HepG2 (cell line): ENCODE data around the gene THY1. TPM values are rescaled to one million over a fixed set of nuclear protein-coding genes. Genes with fewer than 3 reads are reported as not detected.

Source experiments
- ATAC-seq: fragments of 200-7000 bp; cut with Tn5 transposase; 3 replicates; pipeline ENCODE4 v1.9.1; 2020; ENCODE audit warnings: mild to moderate bottlenecking, moderate library complexity
- BruUV-seq: library from RNA; stranded (reverse); fragments of 400-500 nt; replicated peaks from 2 replicates; lab custom pipeline; 2021; lab: Mats Ljungman, UMichigan
- CTCF ChIA-PET: fragments of 300-600 bp; formaldehyde crosslinking; extraction: SDS; loops from one replicate; lab custom pipeline; 2021; ENCODE audit warnings: low total read pairs, inconsistent platforms, low intra/inter-chr PET ratio; lab: Yijun Ruan, JAX
- POLR2A ChIA-PET: fragments of 350-600 bp; sonication (Branson Sonifier 250); formaldehyde crosslinking; loops from one replicate; lab custom pipeline; 2020; ENCODE audit warnings: antibody characterized with exemption, inconsistent platforms; lab: Yijun Ruan, JAX
- DNase-seq: peaks from one replicate; pipeline ENCODE4 v3.0.0-alpha.2; 2015; ENCODE audit warnings: low spot score
- FAIRE-seq: peaks from 3 replicates; lab custom pipeline; 2011; peaks lifted over from hg19 to GRCh38; lab: Jason Lieb, UNC
- H2AFZ ChIP-seq: one replicate; pipeline ENCODE4 v1.6.1; 2011; ENCODE audit warnings: low read length, inconsistent platforms
- H3K27ac ChIP-seq: fragments of 300-600 bp; 3 replicates; pipeline ENCODE4 v1.8.0; 2011; ENCODE audit warnings: mixed run types, mild to moderate bottlenecking, mixed read lengths, low read length, inconsistent platforms; ENCODE audit not compliant: insufficient read depth; ENCODE audit errors: extremely low read length
- H3K27me3 ChIP-seq, 2 experiments: fragments of 200-600 bp in 1 of 2; 2 replicates in 1 of 2; 3 replicates in 1 of 2; pipeline versions ENCODE4 v1.6.0 to v1.8.0; 2011; ENCODE audit warnings: low read length in 2 of 2, mild to moderate bottlenecking in 2 of 2, moderate library complexity in 2 of 2, inconsistent platforms in 1 of 2; ENCODE audit not compliant: insufficient read depth in 2 of 2, control insufficient read depth in 1 of 2
- H3K36me3 ChIP-seq, 2 experiments: fragments of 200-600 bp in 1 of 2; replicated peaks in 1 of 2; 2 replicates in 1 of 2; 3 replicates in 1 of 2; pipeline versions ENCODE4 v1.5.1 to v1.8.0; 2011; ENCODE audit warnings: low read length in 2 of 2, inconsistent platforms in 1 of 2; ENCODE audit not compliant: insufficient read depth in 2 of 2, control insufficient read depth in 1 of 2
- H3K4me1 ChIP-seq: 2 replicates; pipeline ENCODE4 v1.5.1; 2012; ENCODE audit warnings: low read length, inconsistent platforms; ENCODE audit not compliant: insufficient read depth
- H3K4me2 ChIP-seq: 2 replicates; pipeline ENCODE4 v1.6.0; 2011; ENCODE audit warnings: low read depth, low read length, inconsistent platforms
- H3K4me3 ChIP-seq, 3 experiments: fragments of 200-600 bp in 1 of 3; sonication (generic), shearing (Covaris generic) in 1 of 3; replicated peaks in 1 of 3; 2 replicates each; pipeline ENCODE4 v1.5.1; 2011 to 2016; ENCODE audit warnings: low read length in 3 of 3, inconsistent platforms in 2 of 3, low read depth in 2 of 3, mild to moderate bottlenecking in 2 of 3, control low read depth in 1 of 3, mixed read lengths in 1 of 3; ENCODE audit not compliant: insufficient read depth in 1 of 3
- H3K79me2 ChIP-seq: one replicate; pipeline ENCODE4 v1.6.1; 2011; ENCODE audit warnings: low read length, inconsistent platforms; ENCODE audit not compliant: insufficient read depth
- H3K9ac ChIP-seq: 2 replicates; pipeline ENCODE4 v1.6.0; 2011; ENCODE audit warnings: mild to moderate bottlenecking, low read depth, low read length, inconsistent platforms; ENCODE audit not compliant: insufficient read depth
- H3K9me3 ChIP-seq: 2 replicates; pipeline ENCODE4 v1.5.1; 2012; ENCODE audit warnings: mild to moderate bottlenecking, low read length
- H4K20me1 ChIP-seq: 2 replicates; pipeline ENCODE4 v1.6.0; 2011; ENCODE audit warnings: inconsistent platforms, mild to moderate bottlenecking, low read length, moderate library complexity; ENCODE audit not compliant: insufficient read depth
- ADNP ChIP-seq: sonication (generic); formaldehyde crosslinking; IDR thresholded peaks from 2 replicates; pipeline ENCODE4 v1.4.0; 2020; ENCODE audit warnings: missing genetic modification reagents
- AKAP8 ChIP-seq: sonication (generic); formaldehyde crosslinking; IDR thresholded peaks from 2 replicates; pipeline ENCODE4 v1.5.1; 2020; ENCODE audit warnings: mild to moderate bottlenecking, missing genetic modification reagents
- ATRX ChIP-seq: sonication (generic); formaldehyde crosslinking; IDR thresholded peaks from 2 replicates; pipeline ENCODE4 v1.4.0; 2020; ENCODE audit warnings: missing genetic modification reagents, borderline replicate concordance
- CC2D1A ChIP-seq: sonication (generic); formaldehyde crosslinking; IDR thresholded peaks from 2 replicates; pipeline ENCODE4 v1.8.1; 2023; ENCODE audit warnings: mild to moderate bottlenecking, missing genetic modification reagents
- CHD2 ChIP-seq: IDR thresholded peaks from 2 replicates; pipeline ENCODE4 v1.6.1; 2011; ENCODE audit warnings: low read depth, low read length, improper control_type of control experiment
- ETS1 ChIP-seq: sonication (generic); formaldehyde crosslinking; IDR thresholded peaks from 2 replicates; pipeline ENCODE4 v1.4.0; 2020; ENCODE audit warnings: missing genetic modification reagents
- ETV6 ChIP-seq: sonication (generic); formaldehyde crosslinking; conservative IDR thresholded peaks from 2 replicates; pipeline ENCODE4 v1.4.0; 2020; ENCODE audit warnings: missing genetic modification reagents
- HIC2 ChIP-seq: sonication (generic); formaldehyde crosslinking; IDR thresholded peaks from 2 replicates; pipeline ENCODE4 v1.9.0; 2022; ENCODE audit warnings: low read depth, missing genetic modification reagents
- HMGXB3 ChIP-seq: sonication (generic); formaldehyde crosslinking; IDR thresholded peaks from 2 replicates; pipeline ENCODE4 v1.4.0; 2020; ENCODE audit warnings: missing genetic modification reagents, borderline replicate concordance
- NFATC3 ChIP-seq: sonication (generic); formaldehyde crosslinking; IDR thresholded peaks from 2 replicates; pipeline ENCODE4 v1.5.1; 2020; ENCODE audit warnings: mild to moderate bottlenecking, missing genetic modification reagents
- NFIC ChIP-seq: IDR thresholded peaks from 2 replicates; pipeline ENCODE4 v1.6.1; 2012; ENCODE audit warnings: mild to moderate bottlenecking, low read length, inconsistent platforms
- PPARG ChIP-seq: conservative IDR thresholded peaks from 2 replicates; pipeline ENCODE4 v1.6.1; 2016; ENCODE audit warnings: missing biosample characterization, missing genetic modification reagents
- ZMAT3 ChIP-seq: sonication (generic); formaldehyde crosslinking; conservative IDR thresholded peaks from 2 replicates; pipeline ENCODE4 v1.7.0; 2021; ENCODE audit warnings: missing genetic modification reagents
- ZNF136 ChIP-seq: sonication (generic); formaldehyde crosslinking; IDR thresholded peaks from 2 replicates; pipeline ENCODE4 v1.8.1; 2022; ENCODE audit warnings: low read depth, mild to moderate bottlenecking, moderate library complexity, missing genetic modification reagents
- ZNF20 ChIP-seq: sonication (generic); formaldehyde crosslinking; IDR thresholded peaks from 2 replicates; pipeline ENCODE4 v1.4.0; 2020; ENCODE audit warnings: mild to moderate bottlenecking, moderate library complexity, missing genetic modification reagents
- WGBS: methylation state at CpG from one replicate; pipeline ENCODE4 v1.1.6; 2017; ENCODE audit warnings: low lambda C conversion rate; 5-methylcytosine and 5-hydroxymethylcytosine counted together
- in situ Hi-C: cut with HindIII; loops from 2 replicates; pipeline ENCODE4 v1.10.0; 2017; ENCODE audit warnings: low pct_unique_long_range_greater_than_20kb; ENCODE audit not compliant: extremely low pct_ligation_motif_present
- intact Hi-C: fragments of 100-400 bp; cut with micrococcal nuclease; formaldehyde crosslinking; loops from one replicate; pipeline ENCODE4 v1.10.0; 2022; ENCODE audit not compliant: unreplicated experiment
- polyA plus RNA-seq, 8 experiments: library from polyadenylated mRNA; depleted of rRNA in 3 of 8; stranded (reverse) in 7 of 8; unstranded in 1 of 8; fragments of >200 nt; fragmentation: Illumina TruSeq in 4 of 8; extraction: Trizol in 4 of 8; gene quantifications; 2 replicates each; pipeline versions ENCODE4 v1.2.1 to v1.2.3, GENCODE V29; 2011 to 2016; ENCODE audit warnings: low read depth in 4 of 8, missing spikeins in 1 of 8, mixed read lengths in 1 of 8; ENCODE audit not compliant: insufficient read depth in 1 of 8
- total RNA-seq, 5 experiments: library from RNA; depleted of rRNA; stranded (reverse); fragments of >200 nt; fragmentation: Illumina TruSeq; extraction: Trizol; gene quantifications; 2 replicates each; pipeline ENCODE4 v1.2.3, GENCODE V29; 2016; ENCODE audit warnings: low read depth in 1 of 5

The THY1 gene
- total and polyA plus RNA-seq, 2 of the 13 experiments (the other 11 are each of a cell fraction or from before 2014, with no cell fraction given): not detected

- TF ChIP-seq HMGXB3: no peak
Measured at GRCh38 chr11:119371067-119371601, 51.8 kb downstream of the THY1 start (continued).

GRCh38 chr11:119370486-119371046 lies 52.4 kb downstream of the THY1 start:
- FAIRE-seq (peak; percentile 93), ATAC-seq (peak; percentile 5), DNase-seq (peak; percentile 71)
- 15% methylated on average over 6 of the region's 8 CpGs for WGBS
- Histone ChIP-seq H3K36me3 (no peaks in the 10 kb centered on the region), H3K9me3 (no peaks in the 10 kb centered on the region), H3K9ac (peak overlapping the region; percentile 51), H4K20me1 (no peaks in the 10 kb centered on the region), H3K27ac (peak overlapping the region; percentile 93), H3K4me1 (peaks cover 100% of the 10 kb centered on the region), H2AFZ (no peak overlapping the region), H3K4me3 (peak overlapping the region in 1 of 3 experiments; percentile 47; a peak in 2 of 6 replicates), H3K79me2 (peaks cover 35% of the 10 kb centered on the region), H3K27me3 (no peaks in the 10 kb centered on the region), H3K4me2 (peak overlapping the region; percentile 74)
- no TSS peak for BruUV-seq
- intact Hi-C loops (no loop called here), in situ Hi-C loops (loop anchor here (5.0 kb wide), 1 partner anchor 33 kb away; no protein-coding TSS in a partner anchor)
- ChIA-PET POLR2A (interaction anchor here (0.6 to 4.5 kb wide), 10 partner anchors 8 to 249 kb away, joined by 3 to 31 read pairs (median 6); partner anchors contain the start of genes C1QTNF5, CBL, HINFP and MCAM), CTCF (interaction anchor here (1.0 to 1.6 kb wide), 2 partner anchors 30 to 33 kb away, joined by 3 to 5 read pairs; partner anchors contain the start of gene C1QTNF5)
- TF ChIP-seq CC2D1A: no peak
- no peak for TF ChIP-seq NFIC
- no peak for TF ChIP-seq ZNF20
- no peak for TF ChIP-seq AKAP8 (CRISPR knock-in tag)
- TF ChIP-seq NFATC3 (CRISPR knock-in tag): no peak
- TF ChIP-seq ATRX (CRISPR knock-in tag): no peak
- TF ChIP-seq ZNF136 (CRISPR knock-in tag): no peak
- no peak for TF ChIP-seq ETS1 (CRISPR knock-in tag)
- TF ChIP-seq CHD2: no peak
- TF ChIP-seq ZMAT3 (CRISPR knock-in tag): no peak
- no peak for TF ChIP-seq ADNP
- TF ChIP-seq HIC2: 0 out of 2 replicates have a peak, but pooled peaks have one; percentile 55
- no peak for TF ChIP-seq ETV6 (CRISPR knock-in tag)
- TF ChIP-seq PPARG (CRISPR knock-in tag): peak; percentile 44; the same call in 1 of the 2 replicates
